ENCODE data around the gene TLR6.

DNA sequence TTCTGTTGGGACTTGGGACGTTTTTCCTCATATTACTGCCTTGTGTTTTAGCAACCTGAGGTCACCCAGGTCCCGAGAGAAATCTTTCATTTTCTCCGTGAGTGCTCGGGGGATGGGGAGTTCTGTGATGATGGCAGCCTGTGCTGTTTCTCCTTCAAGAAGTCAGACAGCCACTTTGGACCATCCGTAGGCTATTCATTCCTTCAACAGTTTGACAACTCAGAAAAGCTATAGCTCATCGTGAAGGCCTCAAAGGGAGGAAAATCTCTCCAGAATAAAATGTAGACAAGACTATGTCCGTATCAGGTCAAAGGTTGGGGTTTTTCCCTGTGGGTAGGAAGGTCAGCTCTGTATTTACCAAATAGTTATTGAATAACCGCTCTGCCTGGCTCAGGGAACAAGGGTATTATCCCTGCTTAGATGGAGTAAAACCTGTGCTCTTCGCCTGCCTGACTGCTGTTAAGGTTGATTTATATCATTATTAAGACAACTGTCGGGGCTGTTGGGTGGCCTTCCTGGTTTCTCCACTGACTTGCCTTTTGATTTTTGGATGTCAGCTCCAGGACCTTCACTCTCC lies 47.6 kb upstream of the TLR6 start:
- TF ChIP-seq, protein P1, sequence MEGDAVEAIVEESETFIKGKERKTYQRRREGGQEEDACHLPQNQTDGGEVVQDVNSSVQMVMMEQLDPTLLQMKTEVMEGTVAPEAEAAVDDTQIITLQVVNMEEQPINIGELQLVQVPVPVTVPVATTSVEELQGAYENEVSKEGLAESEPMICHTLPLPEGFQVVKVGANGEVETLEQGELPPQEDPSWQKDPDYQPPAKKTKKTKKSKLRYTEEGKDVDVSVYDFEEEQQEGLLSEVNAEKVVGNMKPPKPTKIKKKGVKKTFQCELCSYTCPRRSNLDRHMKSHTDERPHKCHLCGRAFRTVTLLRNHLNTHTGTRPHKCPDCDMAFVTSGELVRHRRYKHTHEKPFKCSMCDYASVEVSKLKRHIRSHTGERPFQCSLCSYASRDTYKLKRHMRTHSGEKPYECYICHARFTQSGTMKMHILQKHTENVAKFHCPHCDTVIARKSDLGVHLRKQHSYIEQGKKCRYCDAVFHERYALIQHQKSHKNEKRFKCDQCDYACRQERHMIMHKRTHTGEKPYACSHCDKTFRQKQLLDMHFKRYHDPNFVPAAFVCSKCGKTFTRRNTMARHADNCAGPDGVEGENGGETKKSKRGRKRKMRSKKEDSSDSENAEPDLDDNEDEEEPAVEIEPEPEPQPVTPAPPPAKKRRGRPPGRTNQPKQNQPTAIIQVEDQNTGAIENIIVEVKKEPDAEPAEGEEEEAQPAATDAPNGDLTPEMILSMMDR (IDR thresholded peaks at IDR 0.05): no peak
- TF ChIP-seq POLR2A (IDR thresholded peaks at IDR 0.05): no peak

All from thyroid gland (tissue), 4 donors.